GM23338 (cell line): ENCODE results near the gene ZFYVE28. TPM values are rescaled to one million over a fixed set of nuclear protein-coding genes. Genes with fewer than 3 reads are reported as not detected.
A peak's percentile ranks its signal among the peaks of the same experiment; 100 is the strongest.

ENCODE experiments used
- ATAC-seq: fragments of 200-7000 bp; cut with Tn5 transposase; 3 replicates; pipeline ENCODE4 v1.9.1; 2020
- DNase-seq: peaks from one replicate; pipeline ENCODE4 v3.0.0-alpha.2; 2015; ENCODE audit warnings: low spot score
- H2AFZ ChIP-seq: fragments of 200-600 bp; sonication (generic); 2 replicates; pipeline ENCODE4 v1.8.0; 2016; ENCODE audit warnings: antibody characterized with exemption, mild to moderate bottlenecking, moderate library complexity
- H3F3A ChIP-seq: fragments of 200-600 bp; sonication (generic); replicated peaks from 2 replicates; pipeline ENCODE4 v1.8.0; 2017; ENCODE audit warnings: antibody characterized with exemption, mixed run types, low read depth
- H3K27ac ChIP-seq: fragments of 200-600 bp; sonication (generic); 2 replicates; pipeline ENCODE4 v1.6.1; 2016; ENCODE audit warnings: low read depth
- H3K27me3 ChIP-seq: fragments of 200-600 bp; sonication (generic); 2 replicates; pipeline ENCODE4 v1.8.0; 2016; ENCODE audit warnings: mild to moderate bottlenecking, mixed run types, moderate library complexity; ENCODE audit not compliant: insufficient read depth
- H3K36me3 ChIP-seq: fragments of 200-600 bp; sonication (generic); 2 replicates; pipeline ENCODE4 v1.8.0; 2016; ENCODE audit warnings: mild to moderate bottlenecking; ENCODE audit not compliant: insufficient read depth
- H3K4me1 ChIP-seq: fragments of 200-600 bp; sonication (generic); 2 replicates; pipeline ENCODE4 v1.8.0; 2016; ENCODE audit warnings: mild to moderate bottlenecking, moderate library complexity; ENCODE audit not compliant: insufficient read depth
- H3K4me2 ChIP-seq: fragments of 200-600 bp; sonication (generic); 2 replicates; pipeline ENCODE4 v1.7.1; 2017; ENCODE audit warnings: mixed run types
- H3K4me3 ChIP-seq: fragments of 200-600 bp; sonication (generic); 2 replicates; pipeline ENCODE4 v1.6.1; 2016; ENCODE audit warnings: mixed run types
- H3K79me2 ChIP-seq: fragments of 200-600 bp; sonication (generic); replicated peaks from 2 replicates; pipeline ENCODE4 v1.8.0; 2017; ENCODE audit warnings: mild to moderate bottlenecking; ENCODE audit not compliant: insufficient read depth
- H3K9me2 ChIP-seq: fragments of 200-600 bp; sonication (generic); 2 replicates; pipeline ENCODE4 v1.8.0; 2017; ENCODE audit not compliant: insufficient read depth
- H4K20me1 ChIP-seq: fragments of 200-600 bp; sonication (generic); replicated peaks from 2 replicates; pipeline ENCODE4 v1.8.0; 2017; ENCODE audit warnings: mild to moderate bottlenecking; ENCODE audit not compliant: insufficient read depth
- H3K27ac Mint-ChIP-seq: 2 replicates; pipeline ENCODE4 v1.8.0; 2020; ENCODE audit warnings: inconsistent platforms, mild to moderate bottlenecking, moderate library complexity, mixed read lengths
- H3K27me3 Mint-ChIP-seq: 3 replicates; pipeline ENCODE4 v1.8.0; 2022; ENCODE audit warnings: low read depth, mild to moderate bottlenecking, moderate library complexity, mixed read lengths, inconsistent platforms; ENCODE audit not compliant: insufficient read depth, poor library complexity
- H3K36me3 Mint-ChIP-seq: 3 replicates; pipeline ENCODE4 v1.8.0; 2021; ENCODE audit warnings: low read depth, mild to moderate bottlenecking, inconsistent platforms, moderate library complexity, mixed read lengths
- H3K4me1 Mint-ChIP-seq: 3 replicates; pipeline ENCODE4 v1.8.0; 2020; ENCODE audit warnings: mild to moderate bottlenecking, inconsistent platforms, mixed read lengths
- H3K4me3 Mint-ChIP-seq: 3 replicates; pipeline ENCODE4 v1.8.0; 2021; ENCODE audit warnings: moderate library complexity, mild to moderate bottlenecking, inconsistent platforms, mixed read lengths
- H3K9me3 Mint-ChIP-seq: 3 replicates; pipeline ENCODE4 v1.8.0; 2020; ENCODE audit warnings: moderate library complexity, mild to moderate bottlenecking, inconsistent platforms, mixed read lengths
- CREB1 ChIP-seq: fragments of 250-450 bp; sonication (Bioruptor Pico); IDR thresholded peaks from 2 replicates; pipeline ENCODE4 v1.5.0; 2020; ENCODE audit warnings: low read depth, mild to moderate bottlenecking, moderate library complexity
- EZH2 ChIP-seq: fragments of 200-600 bp; sonication (generic); IDR thresholded peaks from one replicate; pipeline ENCODE4 v1.8.0; 2017; ENCODE audit warnings: antibody characterized with exemption, mild to moderate bottlenecking, low read depth; ENCODE audit not compliant: unreplicated experiment
- EZH2phosphoT487 ChIP-seq: fragments of 200-600 bp; sonication (generic); IDR thresholded peaks from one replicate; pipeline ENCODE4 v1.8.1; 2018; ENCODE audit warnings: antibody characterized with exemption; ENCODE audit not compliant: unreplicated experiment
- JUNB ChIP-seq: IDR thresholded peaks from one replicate; pipeline ENCODE4 v1.6.1; 2016; ENCODE audit warnings: antibody characterized with exemption; ENCODE audit not compliant: unreplicated experiment
- NANOG ChIP-seq: IDR thresholded peaks from 2 replicates; pipeline ENCODE4 v1.6.1; 2016; ENCODE audit warnings: antibody characterized with exemption, borderline replicate concordance
- POLR2AphosphoS5 ChIP-seq: IDR thresholded peaks from 2 replicates; pipeline ENCODE4 v1.6.1; 2016; ENCODE audit warnings: antibody characterized with exemption, low read depth
- STAT1 ChIP-seq: IDR thresholded peaks from one replicate; pipeline ENCODE4 v1.6.1; 2016; ENCODE audit warnings: antibody characterized with exemption; ENCODE audit not compliant: unreplicated experiment
- ZNF114 ChIP-seq: fragments of 250-450 bp; sonication (Bioruptor Pico); IDR thresholded peaks from 2 replicates; pipeline ENCODE4 v1.5.0; 2020; ENCODE audit warnings: mild to moderate bottlenecking, moderate library complexity
- ZNF331 ChIP-seq: fragments of 250-450 bp; sonication (Bioruptor Pico); IDR thresholded peaks from 2 replicates; pipeline ENCODE4 v1.5.0; 2020; ENCODE audit warnings: low read depth, mild to moderate bottlenecking, moderate library complexity
- polyA plus RNA-seq: library from polyadenylated mRNA; unstranded; fragments of >200 nt; fragmentation: Nextera tagmentation; extraction: Ambion mirVana; gene quantifications from 2 replicates; pipeline ENCODE4 v1.2.1, GENCODE V29; 2016
- total RNA-seq: library from RNA; depleted of rRNA; stranded (reverse); fragments of >200 nt; shearing (Covaris generic); gene quantifications from 2 replicates; pipeline ENCODE4 v1.2.3, GENCODE V29; 2014
- TF ChIP-seq, protein P1 (sequence below): IDR thresholded peaks from 2 replicates; pipeline ENCODE4 v1.6.1; 2016; ENCODE audit warnings: antibody characterized with exemption
- TF ChIP-seq, protein P2 (sequence below): IDR thresholded peaks from one replicate; pipeline ENCODE4 v1.6.1; 2018; ENCODE audit warnings: antibody characterized with exemption; ENCODE audit not compliant: unreplicated experiment
- TF ChIP-seq, protein P3 (sequence below), 2 experiments: fragments of 200-600 bp in 1 of 2; sonication (generic) in 1 of 2; conservative IDR thresholded peaks; 2 replicates each; pipeline versions ENCODE4 v1.5.1 to v1.6.1; 2016 to 2017; ENCODE audit warnings: antibody characterized with exemption in 2 of 2, low read depth in 2 of 2, mild to moderate bottlenecking in 2 of 2, moderate library complexity in 1 of 2
- TF ChIP-seq, protein P4 (sequence below): fragments of 250-450 bp; sonication (Bioruptor Pico); IDR thresholded peaks from 2 replicates; pipeline ENCODE4 v1.5.0; 2020; ENCODE audit warnings: mild to moderate bottlenecking, moderate library complexity

The ZFYVE28 gene
- total and polyA plus RNA-seq, 2 experiments from 2014 or later = 2.6 to 4.6 TPM

DNA sequence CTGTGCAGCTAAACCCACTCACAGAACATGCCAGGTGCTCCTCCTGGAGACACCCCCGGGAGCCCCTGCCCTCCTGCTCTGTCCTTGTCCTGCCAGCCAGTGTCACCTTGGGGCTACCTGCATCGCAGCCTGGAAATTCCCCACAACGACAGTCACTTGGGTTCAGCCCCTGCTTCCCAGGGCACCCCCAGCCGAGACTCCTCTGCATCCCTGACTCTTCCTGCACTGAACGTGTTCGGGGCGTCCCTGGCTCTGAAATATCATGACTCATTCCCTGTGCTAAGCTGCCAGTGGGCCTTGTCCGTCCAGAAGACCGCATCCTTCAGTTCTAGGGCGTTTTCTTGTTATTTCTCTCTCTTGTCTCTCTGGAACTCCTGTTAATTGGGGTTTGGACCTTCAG is 6.1 kb upstream of the ZFYVE28 start:
- 0 out of 2 replicates have a peak overlapping the region, but pooled peaks have one; percentile 18 for H2AFZ ChIP-seq
- H3K4me3 ChIP-seq = no peak overlapping the region
- no peaks in the 10 kb centered on the region; the same call in 2 of the 3 replicates for H3K36me3 Mint-ChIP-seq
- no peak overlapping the region for H3K4me3 Mint-ChIP-seq
- H3K27ac Mint-ChIP-seq = no peak overlapping the region
- H3K27me3 Mint-ChIP-seq = peaks cover 30% of the 10 kb centered on the region
- no peak for TF ChIP-seq CREB1 (CRISPR knock-in tag)
- TF ChIP-seq POLR2AphosphoS5 = no peak
- TF ChIP-seq, protein P1, sequence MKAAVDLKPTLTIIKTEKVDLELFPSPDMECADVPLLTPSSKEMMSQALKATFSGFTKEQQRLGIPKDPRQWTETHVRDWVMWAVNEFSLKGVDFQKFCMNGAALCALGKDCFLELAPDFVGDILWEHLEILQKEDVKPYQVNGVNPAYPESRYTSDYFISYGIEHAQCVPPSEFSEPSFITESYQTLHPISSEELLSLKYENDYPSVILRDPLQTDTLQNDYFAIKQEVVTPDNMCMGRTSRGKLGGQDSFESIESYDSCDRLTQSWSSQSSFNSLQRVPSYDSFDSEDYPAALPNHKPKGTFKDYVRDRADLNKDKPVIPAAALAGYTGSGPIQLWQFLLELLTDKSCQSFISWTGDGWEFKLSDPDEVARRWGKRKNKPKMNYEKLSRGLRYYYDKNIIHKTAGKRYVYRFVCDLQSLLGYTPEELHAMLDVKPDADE = no peak
- TF ChIP-seq, protein P2, sequence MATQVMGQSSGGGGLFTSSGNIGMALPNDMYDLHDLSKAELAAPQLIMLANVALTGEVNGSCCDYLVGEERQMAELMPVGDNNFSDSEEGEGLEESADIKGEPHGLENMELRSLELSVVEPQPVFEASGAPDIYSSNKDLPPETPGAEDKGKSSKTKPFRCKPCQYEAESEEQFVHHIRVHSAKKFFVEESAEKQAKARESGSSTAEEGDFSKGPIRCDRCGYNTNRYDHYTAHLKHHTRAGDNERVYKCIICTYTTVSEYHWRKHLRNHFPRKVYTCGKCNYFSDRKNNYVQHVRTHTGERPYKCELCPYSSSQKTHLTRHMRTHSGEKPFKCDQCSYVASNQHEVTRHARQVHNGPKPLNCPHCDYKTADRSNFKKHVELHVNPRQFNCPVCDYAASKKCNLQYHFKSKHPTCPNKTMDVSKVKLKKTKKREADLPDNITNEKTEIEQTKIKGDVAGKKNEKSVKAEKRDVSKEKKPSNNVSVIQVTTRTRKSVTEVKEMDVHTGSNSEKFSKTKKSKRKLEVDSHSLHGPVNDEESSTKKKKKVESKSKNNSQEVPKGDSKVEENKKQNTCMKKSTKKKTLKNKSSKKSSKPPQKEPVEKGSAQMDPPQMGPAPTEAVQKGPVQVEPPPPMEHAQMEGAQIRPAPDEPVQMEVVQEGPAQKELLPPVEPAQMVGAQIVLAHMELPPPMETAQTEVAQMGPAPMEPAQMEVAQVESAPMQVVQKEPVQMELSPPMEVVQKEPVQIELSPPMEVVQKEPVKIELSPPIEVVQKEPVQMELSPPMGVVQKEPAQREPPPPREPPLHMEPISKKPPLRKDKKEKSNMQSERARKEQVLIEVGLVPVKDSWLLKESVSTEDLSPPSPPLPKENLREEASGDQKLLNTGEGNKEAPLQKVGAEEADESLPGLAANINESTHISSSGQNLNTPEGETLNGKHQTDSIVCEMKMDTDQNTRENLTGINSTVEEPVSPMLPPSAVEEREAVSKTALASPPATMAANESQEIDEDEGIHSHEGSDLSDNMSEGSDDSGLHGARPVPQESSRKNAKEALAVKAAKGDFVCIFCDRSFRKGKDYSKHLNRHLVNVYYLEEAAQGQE = no peak
- TF ChIP-seq NANOG = no peak
- no peak for TF ChIP-seq ZNF331 (CRISPR knock-in tag)
- TF ChIP-seq ZNF114 = no peak
- TF ChIP-seq, protein P3, sequence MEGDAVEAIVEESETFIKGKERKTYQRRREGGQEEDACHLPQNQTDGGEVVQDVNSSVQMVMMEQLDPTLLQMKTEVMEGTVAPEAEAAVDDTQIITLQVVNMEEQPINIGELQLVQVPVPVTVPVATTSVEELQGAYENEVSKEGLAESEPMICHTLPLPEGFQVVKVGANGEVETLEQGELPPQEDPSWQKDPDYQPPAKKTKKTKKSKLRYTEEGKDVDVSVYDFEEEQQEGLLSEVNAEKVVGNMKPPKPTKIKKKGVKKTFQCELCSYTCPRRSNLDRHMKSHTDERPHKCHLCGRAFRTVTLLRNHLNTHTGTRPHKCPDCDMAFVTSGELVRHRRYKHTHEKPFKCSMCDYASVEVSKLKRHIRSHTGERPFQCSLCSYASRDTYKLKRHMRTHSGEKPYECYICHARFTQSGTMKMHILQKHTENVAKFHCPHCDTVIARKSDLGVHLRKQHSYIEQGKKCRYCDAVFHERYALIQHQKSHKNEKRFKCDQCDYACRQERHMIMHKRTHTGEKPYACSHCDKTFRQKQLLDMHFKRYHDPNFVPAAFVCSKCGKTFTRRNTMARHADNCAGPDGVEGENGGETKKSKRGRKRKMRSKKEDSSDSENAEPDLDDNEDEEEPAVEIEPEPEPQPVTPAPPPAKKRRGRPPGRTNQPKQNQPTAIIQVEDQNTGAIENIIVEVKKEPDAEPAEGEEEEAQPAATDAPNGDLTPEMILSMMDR (conservative IDR thresholded peaks at IDR 0.05; ENCODE audit: low read depth in 2 of 2) = no peak
- TF ChIP-seq EZH2 = no peak
- TF ChIP-seq EZH2phosphoT487 = no peak
- no peak for TF ChIP-seq STAT1
- TF ChIP-seq, protein P4, sequence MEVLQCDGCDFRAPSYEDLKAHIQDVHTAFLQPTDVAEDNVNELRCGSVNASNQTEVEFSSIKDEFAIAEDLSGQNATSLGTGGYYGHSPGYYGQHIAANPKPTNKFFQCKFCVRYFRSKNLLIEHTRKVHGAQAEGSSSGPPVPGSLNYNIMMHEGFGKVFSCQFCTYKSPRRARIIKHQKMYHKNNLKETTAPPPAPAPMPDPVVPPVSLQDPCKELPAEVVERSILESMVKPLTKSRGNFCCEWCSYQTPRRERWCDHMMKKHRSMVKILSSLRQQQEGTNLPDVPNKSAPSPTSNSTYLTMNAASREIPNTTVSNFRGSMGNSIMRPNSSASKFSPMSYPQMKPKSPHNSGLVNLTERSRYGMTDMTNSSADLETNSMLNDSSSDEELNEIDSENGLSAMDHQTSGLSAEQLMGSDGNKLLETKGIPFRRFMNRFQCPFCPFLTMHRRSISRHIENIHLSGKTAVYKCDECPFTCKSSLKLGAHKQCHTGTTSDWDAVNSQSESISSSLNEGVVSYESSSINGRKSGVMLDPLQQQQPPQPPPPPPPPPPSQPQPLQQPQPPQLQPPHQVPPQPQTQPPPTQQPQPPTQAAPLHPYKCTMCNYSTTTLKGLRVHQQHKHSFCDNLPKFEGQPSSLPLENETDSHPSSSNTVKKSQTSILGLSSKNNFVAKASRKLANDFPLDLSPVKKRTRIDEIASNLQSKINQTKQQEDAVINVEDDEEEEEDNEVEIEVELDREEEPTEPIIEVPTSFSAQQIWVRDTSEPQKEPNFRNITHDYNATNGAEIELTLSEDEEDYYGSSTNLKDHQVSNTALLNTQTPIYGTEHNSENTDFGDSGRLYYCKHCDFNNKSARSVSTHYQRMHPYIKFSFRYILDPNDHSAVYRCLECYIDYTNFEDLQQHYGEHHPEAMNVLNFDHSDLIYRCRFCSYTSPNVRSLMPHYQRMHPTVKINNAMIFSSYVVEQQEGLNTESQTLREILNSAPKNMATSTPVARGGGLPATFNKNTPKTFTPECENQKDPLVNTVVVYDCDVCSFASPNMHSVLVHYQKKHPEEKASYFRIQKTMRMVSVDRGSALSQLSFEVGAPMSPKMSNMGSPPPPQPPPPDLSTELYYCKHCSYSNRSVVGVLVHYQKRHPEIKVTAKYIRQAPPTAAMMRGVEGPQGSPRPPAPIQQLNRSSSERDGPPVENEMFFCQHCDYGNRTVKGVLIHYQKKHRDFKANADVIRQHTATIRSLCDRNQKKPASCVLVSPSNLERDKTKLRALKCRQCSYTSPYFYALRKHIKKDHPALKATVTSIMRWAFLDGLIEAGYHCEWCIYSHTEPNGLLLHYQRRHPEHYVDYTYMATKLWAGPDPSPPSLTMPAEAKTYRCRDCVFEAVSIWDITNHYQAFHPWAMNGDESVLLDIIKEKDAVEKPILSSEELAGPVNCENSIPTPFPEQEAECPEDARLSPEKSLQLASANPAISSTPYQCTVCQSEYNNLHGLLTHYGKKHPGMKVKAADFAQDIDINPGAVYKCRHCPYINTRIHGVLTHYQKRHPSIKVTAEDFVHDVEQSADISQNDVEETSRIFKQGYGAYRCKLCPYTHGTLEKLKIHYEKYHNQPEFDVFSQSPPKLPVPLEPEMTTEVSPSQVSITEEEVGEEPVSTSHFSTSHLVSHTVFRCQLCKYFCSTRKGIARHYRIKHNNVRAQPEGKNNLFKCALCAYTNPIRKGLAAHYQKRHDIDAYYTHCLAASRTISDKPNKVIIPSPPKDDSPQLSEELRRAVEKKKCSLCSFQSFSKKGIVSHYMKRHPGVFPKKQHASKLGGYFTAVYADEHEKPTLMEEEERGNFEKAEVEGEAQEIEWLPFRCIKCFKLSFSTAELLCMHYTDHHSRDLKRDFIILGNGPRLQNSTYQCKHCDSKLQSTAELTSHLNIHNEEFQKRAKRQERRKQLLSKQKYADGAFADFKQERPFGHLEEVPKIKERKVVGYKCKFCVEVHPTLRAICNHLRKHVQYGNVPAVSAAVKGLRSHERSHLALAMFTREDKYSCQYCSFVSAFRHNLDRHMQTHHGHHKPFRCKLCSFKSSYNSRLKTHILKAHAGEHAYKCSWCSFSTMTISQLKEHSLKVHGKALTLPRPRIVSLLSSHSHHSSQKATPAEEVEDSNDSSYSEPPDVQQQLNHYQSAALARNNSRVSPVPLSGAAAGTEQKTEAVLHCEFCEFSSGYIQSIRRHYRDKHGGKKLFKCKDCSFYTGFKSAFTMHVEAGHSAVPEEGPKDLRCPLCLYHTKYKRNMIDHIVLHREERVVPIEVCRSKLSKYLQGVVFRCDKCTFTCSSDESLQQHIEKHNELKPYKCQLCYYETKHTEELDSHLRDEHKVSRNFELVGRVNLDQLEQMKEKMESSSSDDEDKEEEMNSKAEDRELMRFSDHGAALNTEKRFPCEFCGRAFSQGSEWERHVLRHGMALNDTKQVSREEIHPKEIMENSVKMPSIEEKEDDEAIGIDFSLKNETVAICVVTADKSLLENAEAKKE (CRISPR knock-in tag) = no peak
- no peak for TF ChIP-seq JUNB
- peaks cover 26% of the 10 kb centered on the region for H3K27me3 ChIP-seq
- no peaks in the 10 kb centered on the region for H3K79me2 ChIP-seq
- ATAC-seq (no peak), DNase-seq (no peak)
- peaks cover 22% of the 10 kb centered on the region for H3K4me1 Mint-ChIP-seq
- H4K20me1 ChIP-seq = no peaks in the 10 kb centered on the region; the same call in 1 of the 2 replicates
- no peaks in the 10 kb centered on the region for H3K36me3 ChIP-seq
- H3F3A ChIP-seq = no peaks in the 10 kb centered on the region
- H3K4me1 ChIP-seq = peaks cover 17% of the 10 kb centered on the region; the same call in 1 of the 2 replicates
- H3K9me3 Mint-ChIP-seq = no peaks in the 10 kb centered on the region; the same call in 2 of the 3 replicates
- no peaks in the 10 kb centered on the region for H3K9me2 ChIP-seq
- H3K27ac ChIP-seq = no peak overlapping the region
- no peak overlapping the region for H3K4me2 ChIP-seq
